GM19372 (cell line): ENCODE measurements around the gene CD274.
"Not testable (repeated sequence)": the region's sequence is repeated elsewhere in the genome, so short reads cannot be mapped to it uniquely, and the experiment has no call there.

Experiments
- ATAC-seq: cut with Tn5 transposase; IDR thresholded peaks from one replicate; pipeline ENCODE4 v1.9.1; 2021; ENCODE audit warnings: mild to moderate bottlenecking, low read depth, moderate library complexity; ENCODE audit not compliant: unreplicated experiment

Gene CD274

DNA sequence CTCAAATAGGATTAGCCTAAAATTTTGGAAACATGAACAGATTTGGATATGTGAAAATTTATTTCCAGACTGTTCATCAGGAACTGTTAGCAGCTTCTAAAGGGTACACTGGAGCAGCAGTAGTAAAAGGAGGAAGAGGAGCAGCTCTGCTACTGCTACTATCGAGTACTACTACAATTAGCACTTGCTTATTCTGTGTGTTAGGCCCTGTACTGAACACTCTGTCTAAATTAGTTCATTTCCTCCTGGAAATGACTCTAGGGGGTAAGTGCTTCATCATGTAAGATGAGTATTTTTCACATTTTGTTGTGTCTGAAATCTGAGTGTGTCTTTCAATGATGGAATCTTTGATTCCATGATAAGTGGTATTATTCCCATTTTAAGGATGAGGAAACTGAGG lies 9.8 kb downstream of the CD274 start:
- no peak for ATAC-seq

DNA sequence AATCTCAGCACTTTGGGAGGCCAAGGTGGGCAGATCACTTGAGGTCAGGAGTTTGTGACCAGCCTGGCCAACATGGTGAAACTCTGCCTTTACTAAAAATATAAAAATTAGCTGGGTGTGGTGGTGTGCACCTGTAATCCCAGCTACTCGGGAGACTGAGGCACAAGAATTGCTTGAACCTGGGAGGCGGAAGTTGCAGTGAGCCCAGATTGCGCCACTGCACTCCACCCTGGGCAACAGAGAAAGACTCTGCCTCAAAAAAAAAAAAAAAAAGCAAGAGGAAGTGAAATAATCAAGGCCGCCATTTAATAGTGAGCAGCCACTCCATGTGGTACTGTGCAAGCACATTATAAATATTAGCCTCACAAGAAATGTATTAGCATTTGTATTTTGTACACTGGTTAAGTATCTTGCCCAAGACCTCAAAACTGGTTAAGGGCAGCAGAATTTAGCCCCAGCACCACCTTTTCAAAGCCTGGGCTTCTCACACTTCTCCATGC lies 14.5 kb downstream of the CD274 start:
- ATAC-seq, result not testable (repeated sequence)

DNA sequence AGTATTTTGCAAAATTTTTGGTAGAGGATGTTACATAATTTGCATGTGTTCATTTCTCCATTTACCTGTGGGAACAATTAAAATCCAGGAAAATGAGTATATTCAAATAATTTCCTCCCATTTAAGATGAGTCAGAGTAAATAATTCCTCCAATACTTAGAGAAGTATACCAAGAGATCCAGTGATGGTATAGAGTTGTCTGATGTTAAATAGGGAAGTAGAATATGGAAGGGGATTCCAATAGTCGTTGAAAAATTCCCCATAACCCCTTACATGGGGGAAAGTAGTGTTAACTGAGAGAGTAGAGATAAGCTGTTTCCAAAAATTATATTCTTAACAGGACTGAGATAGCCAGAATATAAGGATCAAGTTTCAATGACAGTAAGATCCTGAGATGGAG lies 15.7 kb downstream of the CD274 start:
- no peak for ATAC-seq

DNA sequence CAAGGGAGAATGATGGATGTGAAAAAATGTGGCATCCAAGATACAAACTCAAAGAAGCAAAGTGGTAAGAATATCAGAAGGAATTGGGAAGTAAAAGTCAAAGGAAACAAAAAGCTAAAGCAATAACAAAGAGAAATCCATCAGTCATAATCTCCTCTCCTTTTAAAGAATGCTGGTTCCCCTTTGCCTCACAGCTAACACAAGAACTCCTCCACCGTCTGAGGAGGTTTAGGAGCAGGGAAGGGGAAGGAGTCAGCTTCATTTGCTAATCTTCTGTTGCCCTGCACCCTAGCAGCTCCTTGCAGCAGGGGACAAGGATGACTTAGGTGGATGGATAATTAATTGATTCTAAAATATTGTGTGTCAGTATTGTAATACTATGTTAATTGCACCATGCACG lies 16.4 kb downstream of the CD274 start:
- no peak for ATAC-seq

DNA sequence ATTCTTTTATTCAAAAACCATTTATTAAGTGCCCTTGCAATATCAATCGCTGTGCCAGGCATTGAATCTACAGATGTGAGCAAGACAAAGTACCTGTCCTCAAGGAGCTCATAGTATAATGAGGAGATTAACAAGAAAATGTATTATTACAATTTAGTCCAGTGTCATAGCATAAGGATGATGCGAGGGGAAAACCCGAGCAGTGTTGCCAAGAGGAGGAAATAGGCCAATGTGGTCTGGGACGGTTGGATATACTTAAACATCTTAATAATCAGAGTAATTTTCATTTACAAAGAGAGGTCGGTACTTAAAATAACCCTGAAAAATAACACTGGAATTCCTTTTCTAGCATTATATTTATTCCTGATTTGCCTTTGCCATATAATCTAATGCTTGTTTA lies 18.5 kb downstream of the CD274 start:
- ATAC-seq, result no peak

DNA sequence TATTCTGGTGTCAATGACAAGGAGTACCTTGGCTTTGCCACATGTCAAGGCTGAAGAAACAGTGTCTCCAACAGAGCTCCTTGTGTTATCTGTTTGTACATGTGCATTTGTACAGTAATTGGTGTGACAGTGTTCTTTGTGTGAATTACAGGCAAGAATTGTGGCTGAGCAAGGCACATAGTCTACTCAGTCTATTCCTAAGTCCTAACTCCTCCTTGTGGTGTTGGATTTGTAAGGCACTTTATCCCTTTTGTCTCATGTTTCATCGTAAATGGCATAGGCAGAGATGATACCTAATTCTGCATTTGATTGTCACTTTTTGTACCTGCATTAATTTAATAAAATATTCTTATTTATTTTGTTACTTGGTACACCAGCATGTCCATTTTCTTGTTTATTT lies 19.8 kb downstream of the CD274 start:
- no peak for ATAC-seq

DNA sequence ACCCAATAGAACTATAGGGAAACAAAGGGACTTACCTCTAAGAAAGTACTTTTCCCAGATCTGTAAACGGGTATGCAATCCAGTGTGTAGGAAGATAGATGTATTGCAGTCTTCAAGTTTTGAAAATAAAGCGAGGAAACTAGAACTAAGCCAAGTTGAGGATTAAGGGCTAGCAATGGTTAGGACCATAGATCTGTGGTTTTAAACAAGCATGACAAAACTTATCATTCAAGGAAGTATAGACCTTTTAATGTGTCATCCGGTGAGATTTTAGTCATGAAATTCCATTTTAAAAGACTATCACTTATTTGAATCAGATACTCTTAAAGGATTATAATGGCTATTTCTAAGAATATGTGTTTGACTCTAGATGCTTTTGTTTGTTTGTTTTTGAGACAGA lies 20.5 kb downstream of the CD274 start:
- no peak for ATAC-seq

DNA sequence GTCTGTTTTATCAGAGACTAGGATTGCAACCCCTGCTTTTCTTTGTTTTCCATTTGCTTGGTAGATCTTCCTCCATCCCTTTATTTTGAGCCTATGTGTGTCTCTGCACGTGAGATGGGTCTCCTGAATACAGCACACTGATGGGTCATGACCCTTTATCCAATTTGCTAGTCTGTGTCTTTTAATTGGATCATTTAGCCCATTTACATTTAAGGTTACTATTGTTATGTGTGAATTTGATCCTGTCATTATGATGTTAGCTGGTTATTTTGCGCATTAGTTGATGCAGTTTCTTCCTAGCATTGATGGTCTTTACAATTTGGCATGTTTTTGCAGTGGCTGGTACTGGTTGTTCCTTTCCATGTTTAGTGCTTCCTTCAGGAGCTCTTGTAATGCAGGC lies 25.3 kb downstream of the CD274 start:
- ATAC-seq, result not testable (repeated sequence)

DNA sequence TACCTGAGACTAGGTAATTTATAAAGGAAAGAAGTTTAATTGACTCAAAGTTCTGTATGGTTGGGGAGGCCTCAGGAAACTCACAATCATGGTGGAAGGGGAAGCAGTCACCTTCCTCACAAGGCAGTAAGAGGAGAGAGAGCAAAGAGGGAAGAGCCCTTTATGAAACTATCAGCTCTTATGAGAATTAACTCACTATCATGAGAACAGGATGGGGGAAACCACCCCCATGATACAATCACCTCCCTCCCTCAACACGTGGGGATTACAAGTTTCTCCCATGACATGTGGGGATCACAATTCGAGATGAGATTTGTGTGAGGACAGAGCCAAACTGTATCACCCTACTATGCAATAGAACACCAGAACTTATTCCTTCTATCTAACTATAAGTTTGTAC lies 27.9 kb downstream of the CD274 start:
- no peak for ATAC-seq

DNA sequence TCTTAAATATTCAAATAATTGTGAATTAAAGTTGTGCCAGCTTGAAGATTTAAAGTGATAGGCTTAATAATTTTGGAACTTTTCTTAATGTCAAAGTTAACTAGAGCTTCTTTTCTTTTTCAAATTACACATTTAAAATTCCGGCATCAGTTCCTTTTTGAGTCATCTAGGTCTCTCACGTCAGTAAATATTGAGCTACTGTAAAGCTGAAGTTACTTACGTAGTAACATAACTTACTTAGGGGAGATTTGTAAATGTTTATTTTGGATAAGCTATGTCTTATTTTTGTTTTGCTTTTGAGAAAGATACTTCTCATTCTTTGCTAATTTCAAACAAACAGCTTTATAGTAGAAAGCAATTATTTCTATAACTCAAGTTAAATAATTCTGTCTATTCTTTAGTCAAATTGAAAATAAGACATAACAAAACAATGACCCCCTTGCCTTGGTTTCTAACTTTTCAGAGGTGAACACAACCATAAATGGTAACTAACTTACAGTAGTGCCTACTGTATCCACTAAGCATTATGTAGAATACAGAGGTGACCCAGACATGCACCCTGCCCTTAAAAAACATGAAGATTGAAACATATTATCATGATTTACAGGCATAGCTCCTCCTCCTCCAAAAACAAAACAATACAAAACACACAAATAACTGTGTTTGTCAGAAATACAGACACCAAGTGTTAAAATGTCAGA lies 29.8 kb downstream of the CD274 start:
- no peak for ATAC-seq

DNA sequence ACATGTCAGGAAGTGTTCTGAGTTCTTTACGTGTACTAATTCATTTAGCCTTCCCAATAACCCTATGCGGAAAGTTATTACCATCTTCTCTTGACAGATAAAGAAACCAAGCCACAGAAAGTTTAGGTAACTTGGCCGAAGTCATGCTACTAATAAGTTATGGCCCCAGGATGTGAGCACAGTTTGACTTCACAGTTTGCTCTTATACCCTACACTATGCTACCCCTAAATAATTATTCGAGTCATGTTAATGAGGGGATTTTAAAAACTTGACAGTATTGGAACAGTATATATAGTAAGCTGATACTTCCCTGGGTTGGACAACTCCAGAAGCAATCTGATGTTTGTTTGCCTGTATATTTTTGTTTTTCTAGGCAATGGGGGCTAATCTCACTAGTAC lies 30.6 kb downstream of the CD274 start:
- ATAC-seq, result no peak

DNA sequence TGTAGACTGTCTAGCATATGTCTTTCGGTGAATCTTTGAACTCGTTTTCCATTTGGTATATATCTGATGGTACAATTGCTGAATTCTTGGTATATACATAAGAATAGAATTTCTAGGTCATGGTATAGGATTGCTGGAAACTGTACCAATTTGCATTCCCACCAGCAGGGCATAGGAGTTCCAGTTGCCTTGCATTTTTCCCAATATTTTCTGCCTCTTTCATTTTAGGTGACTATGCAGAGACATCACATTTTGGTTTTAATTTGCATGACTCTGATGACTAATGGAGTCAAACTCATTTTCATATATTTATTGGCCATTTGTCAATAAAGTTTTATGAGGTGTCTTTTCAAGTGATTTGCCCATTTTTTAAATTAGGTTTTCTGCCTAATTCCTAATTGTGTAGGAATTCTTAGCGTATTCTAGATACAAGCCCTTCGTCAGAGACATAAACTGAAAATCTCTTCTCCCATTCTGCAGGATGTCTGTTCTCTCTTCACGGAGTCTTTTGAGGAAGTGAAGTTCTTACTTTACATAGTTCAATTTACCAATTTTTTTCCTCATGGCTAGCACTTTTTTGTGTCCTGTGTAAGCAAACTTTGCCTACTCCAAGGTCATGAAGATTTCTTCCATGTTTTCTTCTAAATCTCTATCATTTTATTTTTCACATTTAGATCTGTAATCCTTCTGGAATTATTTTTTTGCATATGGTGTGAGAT lies 31.1 kb downstream of the CD274 start:
- ATAC-seq, result no peak

DNA sequence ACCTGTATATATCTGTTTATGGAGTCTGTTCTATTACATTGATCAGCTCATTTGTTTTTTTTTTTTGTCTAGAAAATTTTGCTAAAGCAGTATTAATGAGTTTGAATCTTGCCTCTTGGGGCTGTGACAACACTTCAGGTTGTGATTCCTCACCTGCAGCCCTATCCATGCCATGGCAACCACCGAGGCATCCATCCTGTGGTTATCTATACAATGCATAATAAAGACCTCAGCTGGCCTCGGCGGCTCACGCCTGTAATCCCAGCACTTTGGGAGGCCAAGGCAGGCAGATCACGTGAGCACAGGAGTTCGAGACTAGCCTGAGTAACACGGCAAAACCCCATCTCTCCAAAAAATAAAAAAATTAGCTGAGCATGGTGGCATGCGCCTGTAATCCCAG lies 31.9 kb downstream of the CD274 start:
- ATAC-seq, result no peak

DNA sequence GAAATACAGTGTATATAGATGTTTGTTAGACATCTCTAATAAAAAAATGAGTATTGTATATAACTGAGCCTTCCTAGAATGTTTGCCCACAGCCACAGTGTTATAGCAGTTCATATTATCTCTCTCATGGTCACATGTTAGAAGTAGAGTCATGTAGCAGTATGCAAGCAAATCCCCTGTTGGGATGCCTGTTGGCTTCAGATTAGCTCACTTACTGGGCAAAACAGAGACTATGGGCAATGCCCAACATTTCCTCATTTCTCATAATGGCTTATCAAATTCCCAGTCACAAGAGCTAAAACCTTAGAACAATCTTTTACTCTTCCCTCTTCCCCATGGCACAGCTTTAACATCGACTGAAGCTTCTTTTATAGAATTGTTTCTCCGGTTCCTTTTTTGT lies 33.0 kb downstream of the CD274 start:
- ATAC-seq, result no peak

DNA sequence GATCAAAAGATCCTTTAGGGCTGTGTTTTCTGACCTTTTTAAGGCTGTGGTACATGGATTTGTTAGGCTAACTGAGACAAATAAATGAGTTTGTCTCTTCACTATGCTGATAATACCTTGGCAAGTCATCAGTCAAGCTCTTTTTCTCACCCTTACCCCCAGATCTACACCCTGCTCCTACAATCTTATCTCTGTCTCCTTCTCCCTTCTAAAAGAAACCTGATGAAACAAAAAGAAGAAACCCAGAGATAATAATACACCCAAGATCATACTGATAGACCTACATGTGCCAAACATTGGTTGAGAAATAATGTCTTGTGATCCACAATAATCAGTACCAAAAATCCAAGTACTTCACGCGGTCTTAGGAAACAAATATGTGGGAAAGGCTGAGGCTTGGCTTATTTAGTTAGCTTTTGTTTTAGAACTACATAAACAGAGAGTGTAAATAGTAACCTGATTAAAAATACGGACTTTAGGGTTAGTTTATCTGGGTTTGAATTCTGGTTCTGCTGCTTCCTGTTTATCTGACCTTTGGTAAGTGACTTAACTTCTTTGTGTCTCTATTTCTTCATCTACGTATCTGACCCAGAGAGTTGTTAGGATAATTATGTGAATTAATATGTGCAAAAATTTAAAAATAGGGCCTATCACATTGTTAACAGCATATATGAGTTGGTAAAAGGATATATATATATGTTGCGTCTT lies 35.2 kb downstream of the CD274 start:
- no peak for ATAC-seq

DNA sequence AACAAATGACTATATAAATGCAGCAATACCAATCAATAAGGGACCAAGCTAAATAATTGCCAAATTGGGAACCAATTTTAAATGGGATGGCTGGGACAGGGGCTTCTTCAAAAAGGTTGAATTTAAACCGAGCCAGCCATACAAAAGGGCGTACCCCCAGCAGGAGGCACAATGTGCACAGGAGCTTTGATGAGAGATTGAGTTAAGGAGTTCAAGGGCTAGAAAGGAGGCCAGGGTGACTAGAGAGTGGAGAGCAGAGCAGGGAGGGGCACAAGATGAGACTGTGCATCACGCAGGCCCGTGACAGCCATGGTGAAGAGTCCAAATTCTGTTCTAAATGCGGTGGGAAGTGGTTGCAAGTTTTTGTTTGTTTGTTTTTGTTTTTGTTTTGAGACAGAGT lies 36.6 kb downstream of the CD274 start:
- no peak for ATAC-seq

DNA sequence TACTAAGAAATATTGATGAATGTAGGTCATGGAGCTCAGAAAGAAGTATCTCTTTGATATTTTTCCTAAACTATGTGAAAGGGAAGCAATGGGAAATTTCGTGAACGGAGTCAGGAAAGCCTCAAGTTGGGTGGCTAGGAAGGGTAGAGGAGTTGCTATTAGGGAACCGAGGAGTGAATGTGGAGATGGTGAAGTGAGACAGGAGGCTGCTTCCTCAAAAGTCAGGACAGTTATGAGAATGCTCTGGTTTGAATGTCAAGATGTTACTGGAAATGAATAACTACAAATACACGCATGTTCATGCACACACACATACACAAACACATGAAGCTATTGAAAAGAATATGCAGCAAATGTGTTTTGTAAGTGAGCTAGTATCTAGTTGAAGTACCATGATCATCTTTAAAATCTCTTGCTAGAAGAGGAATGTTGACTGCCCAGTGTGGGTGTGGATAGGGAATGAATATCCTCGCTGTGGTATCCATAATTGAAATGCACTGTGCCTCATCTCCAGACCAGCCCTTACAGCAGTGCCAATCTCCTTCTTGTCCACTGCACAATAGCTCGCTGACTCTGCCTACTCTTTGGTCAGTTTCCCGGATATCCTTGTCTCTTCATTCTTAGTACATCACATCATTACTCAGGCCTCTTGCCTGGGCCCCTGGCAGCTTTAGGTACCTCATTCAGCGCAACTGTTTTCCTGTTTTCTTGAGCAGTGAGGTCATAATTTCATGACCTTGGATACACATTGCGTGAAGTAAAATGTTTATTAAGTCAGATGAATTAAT lies 38.1 kb downstream of the CD274 start:
- no peak for ATAC-seq

DNA sequence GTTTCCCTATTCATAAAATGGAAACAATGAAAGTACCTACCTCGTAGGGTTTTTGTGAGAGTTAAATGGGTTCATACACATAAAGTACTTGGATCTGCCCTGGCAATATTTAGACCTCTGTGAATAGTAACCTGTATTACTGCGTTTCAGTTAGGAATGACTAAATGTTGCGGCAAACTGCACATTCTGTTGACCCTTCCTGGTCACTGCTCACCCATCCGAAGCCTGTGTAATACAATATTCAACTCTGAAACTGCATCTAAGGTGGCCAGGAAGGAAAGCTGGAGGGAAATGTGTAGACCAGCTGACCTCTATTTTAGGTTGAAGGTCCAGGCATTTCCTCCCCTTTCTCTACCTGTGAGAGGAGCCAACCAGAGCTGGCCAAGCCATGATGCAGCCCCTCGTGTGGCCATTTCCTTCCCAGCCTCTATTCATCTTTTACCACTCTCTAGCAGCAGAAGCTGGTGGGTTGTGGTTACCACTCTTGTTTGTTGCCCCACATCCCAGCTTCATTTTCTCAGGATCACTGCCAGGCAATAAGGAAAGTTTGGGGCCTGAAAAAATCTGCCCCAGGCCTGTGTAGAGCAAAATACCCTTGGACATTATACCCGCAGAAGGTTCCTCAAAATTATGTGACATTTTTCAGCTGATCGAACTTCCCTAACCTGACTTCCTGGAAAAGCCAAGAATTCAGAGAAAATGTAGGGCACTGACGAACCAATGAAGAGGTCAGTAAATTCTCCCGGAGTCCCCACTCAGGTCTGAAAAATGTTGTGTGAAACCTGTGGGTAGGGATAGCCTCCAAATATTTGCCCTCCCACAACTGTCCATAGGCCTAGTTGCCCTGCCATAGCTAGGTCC lies 39.5 kb downstream of the CD274 start:
- no peak for ATAC-seq

DNA sequence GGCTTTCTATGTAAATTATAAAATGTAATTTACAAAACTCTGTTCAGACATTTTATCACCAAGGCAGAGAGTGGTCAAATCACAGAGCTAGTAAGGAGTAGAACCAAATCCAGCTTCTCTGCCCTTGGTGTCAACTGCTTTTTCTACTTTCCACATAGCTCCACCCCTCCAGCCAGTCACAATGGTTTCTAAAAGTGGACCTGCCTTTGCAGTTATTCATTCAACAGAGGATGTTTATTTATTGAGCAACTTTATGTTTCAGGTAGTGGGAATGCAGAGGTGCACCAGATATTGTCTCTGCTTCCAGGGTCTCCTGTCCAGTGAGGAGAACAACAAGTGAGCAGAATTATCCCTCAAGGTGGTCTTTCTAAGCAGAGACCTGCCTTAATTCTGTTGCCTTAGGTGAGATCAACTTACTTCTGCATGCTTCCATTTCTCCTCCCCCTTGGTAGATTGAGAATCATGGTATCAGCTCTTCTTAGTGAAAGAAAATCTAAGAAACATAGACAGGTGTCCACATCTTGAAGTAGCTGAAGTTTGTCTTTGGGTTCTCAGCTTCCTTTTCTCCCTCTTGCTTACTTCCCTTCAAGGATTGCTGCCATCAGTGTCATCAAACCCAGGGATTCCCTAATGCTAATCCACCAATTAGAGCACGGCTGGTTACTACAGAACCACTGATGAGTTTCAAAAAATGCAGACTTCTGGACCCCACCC lies 42.8 kb downstream of the CD274 start:
- ATAC-seq, result no peak
